DOHH2 (cell line): Measurements from ENCODE around the gene OXSR1.

Source experiments
- EZH2phosphoT487 ChIP-seq: fragments of 200-600 bp; sonication (generic); IDR thresholded peaks from 2 replicates; pipeline ENCODE4 v1.6.1; 2017; ENCODE audit warnings: borderline replicate concordance, mild to moderate bottlenecking, antibody characterized with exemption, low read length, moderate library complexity, mixed read lengths
- TF ChIP-seq, protein P1 (sequence below): fragments of 200-600 bp; sonication (generic); IDR thresholded peaks from one replicate; pipeline ENCODE4 v1.5.1; 2014; ENCODE audit warnings: antibody characterized with exemption, mild to moderate bottlenecking, low read depth, low read length; ENCODE audit not compliant: poor library complexity, severe bottlenecking

DNA sequence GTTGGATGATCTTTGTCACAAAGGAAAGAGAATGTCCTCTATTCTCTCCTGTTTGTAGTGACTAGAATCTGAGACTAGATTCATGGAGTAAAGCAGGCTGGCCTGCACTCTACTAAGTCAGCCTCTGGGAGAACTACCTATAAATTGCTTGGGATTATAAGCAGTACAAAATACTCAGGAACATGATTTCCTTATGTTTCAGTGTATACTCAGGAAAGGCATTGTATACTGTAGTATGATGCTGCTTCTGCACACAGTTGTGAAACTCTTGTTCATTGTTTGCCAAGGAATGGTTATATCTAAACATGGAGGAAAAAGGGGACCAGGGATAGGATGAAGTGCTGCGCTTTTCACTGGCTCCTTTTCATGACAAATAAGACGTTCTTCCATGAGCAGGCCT, 49.2 kb downstream of the OXSR1 start:
- TF ChIP-seq, protein P1, sequence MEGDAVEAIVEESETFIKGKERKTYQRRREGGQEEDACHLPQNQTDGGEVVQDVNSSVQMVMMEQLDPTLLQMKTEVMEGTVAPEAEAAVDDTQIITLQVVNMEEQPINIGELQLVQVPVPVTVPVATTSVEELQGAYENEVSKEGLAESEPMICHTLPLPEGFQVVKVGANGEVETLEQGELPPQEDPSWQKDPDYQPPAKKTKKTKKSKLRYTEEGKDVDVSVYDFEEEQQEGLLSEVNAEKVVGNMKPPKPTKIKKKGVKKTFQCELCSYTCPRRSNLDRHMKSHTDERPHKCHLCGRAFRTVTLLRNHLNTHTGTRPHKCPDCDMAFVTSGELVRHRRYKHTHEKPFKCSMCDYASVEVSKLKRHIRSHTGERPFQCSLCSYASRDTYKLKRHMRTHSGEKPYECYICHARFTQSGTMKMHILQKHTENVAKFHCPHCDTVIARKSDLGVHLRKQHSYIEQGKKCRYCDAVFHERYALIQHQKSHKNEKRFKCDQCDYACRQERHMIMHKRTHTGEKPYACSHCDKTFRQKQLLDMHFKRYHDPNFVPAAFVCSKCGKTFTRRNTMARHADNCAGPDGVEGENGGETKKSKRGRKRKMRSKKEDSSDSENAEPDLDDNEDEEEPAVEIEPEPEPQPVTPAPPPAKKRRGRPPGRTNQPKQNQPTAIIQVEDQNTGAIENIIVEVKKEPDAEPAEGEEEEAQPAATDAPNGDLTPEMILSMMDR: no peak
- TF ChIP-seq EZH2phosphoT487: no peak
